Mesendoderm (in vitro differentiated cells): ENCODE results near the gene TUBGCP4.

Source experiments
- DNase-seq: peaks from one replicate; pipeline ENCODE4 v3.0.0; 2013
- H2AK5ac ChIP-seq: 2 replicates; pipeline ENCODE4 v1.6.1; 2013; ENCODE audit warnings: low read length, inconsistent platforms
- H2BK120ac ChIP-seq: 2 replicates; pipeline ENCODE4 v1.6.1; 2013; ENCODE audit warnings: low read depth, mild to moderate bottlenecking, low read length, moderate library complexity, mixed read lengths
- H2BK15ac ChIP-seq: replicated peaks from 2 replicates; pipeline ENCODE4 v1.6.1; 2013; ENCODE audit warnings: low read depth, mild to moderate bottlenecking, moderate library complexity
- H2BK5ac ChIP-seq: 2 replicates; pipeline ENCODE4 v1.6.1; 2013; ENCODE audit warnings: low read length, inconsistent platforms
- H3K18ac ChIP-seq: 2 replicates; pipeline ENCODE4 v1.6.1; 2013; ENCODE audit warnings: mild to moderate bottlenecking, low read length, mixed read lengths
- H3K23ac ChIP-seq: one replicate; pipeline ENCODE4 v1.6.1; 2013; ENCODE audit warnings: low read length
- H3K27ac ChIP-seq: 2 replicates; pipeline ENCODE4 v1.5.1; 2013; ENCODE audit warnings: low read depth, mild to moderate bottlenecking, inconsistent platforms, low read length, moderate library complexity
- H3K27me3 ChIP-seq: 2 replicates; pipeline ENCODE4 v1.6.1; 2013; ENCODE audit warnings: low read length, control low read depth, mild to moderate bottlenecking, inconsistent platforms; ENCODE audit not compliant: insufficient read depth, poor library complexity
- H3K36me3 ChIP-seq: 2 replicates; pipeline ENCODE4 v1.6.1; 2013; ENCODE audit warnings: low read length, inconsistent platforms; ENCODE audit not compliant: control insufficient read depth, insufficient read depth
- H3K4ac ChIP-seq: one replicate; pipeline ENCODE4 v1.6.1; 2013; ENCODE audit warnings: low read depth, mild to moderate bottlenecking, low read length, moderate library complexity
- H3K4me1 ChIP-seq: 2 replicates; pipeline ENCODE4 v1.6.1; 2013; ENCODE audit warnings: low read depth, low read length, inconsistent platforms; ENCODE audit not compliant: control insufficient read depth
- H3K4me2 ChIP-seq: 2 replicates; pipeline ENCODE4 v1.6.1; 2013; ENCODE audit warnings: low read length
- H3K4me3 ChIP-seq: 2 replicates; pipeline ENCODE4 v1.5.1; 2013; ENCODE audit warnings: mild to moderate bottlenecking, low read length
- H3K56ac ChIP-seq: one replicate; pipeline ENCODE4 v1.6.1; 2013; ENCODE audit warnings: low read length
- H3K79me1 ChIP-seq: 2 replicates; pipeline ENCODE4 v1.6.1; 2013; ENCODE audit warnings: low read length, inconsistent platforms
- H3K79me2 ChIP-seq: 2 replicates; pipeline ENCODE4 v1.6.1; 2013; ENCODE audit warnings: mild to moderate bottlenecking, low read length; ENCODE audit not compliant: control insufficient read depth, insufficient read depth
- H3K9ac ChIP-seq: 2 replicates; pipeline ENCODE4 v1.6.1; 2013; ENCODE audit warnings: low read length, inconsistent platforms
- H4K5ac ChIP-seq: one replicate; pipeline ENCODE4 v1.6.1; 2013; ENCODE audit warnings: low read length
- H4K8ac ChIP-seq: one replicate; pipeline ENCODE4 v1.6.1; 2013; ENCODE audit warnings: low read depth, mild to moderate bottlenecking, control low read depth, low read length, moderate library complexity
- WGBS: extraction: QIAGEN DNeasy Blood & Tissue Kit; methylation state at CpG from one replicate; pipeline ENCODE4 v1.1.7; 2013; ENCODE audit warnings: low lambda C conversion rate, missing lambda C conversion rate; ENCODE audit not compliant: insufficient coverage; ENCODE audit errors: extremely low coverage; 5-methylcytosine and 5-hydroxymethylcytosine counted together

TUBGCP4 gene

DNA sequence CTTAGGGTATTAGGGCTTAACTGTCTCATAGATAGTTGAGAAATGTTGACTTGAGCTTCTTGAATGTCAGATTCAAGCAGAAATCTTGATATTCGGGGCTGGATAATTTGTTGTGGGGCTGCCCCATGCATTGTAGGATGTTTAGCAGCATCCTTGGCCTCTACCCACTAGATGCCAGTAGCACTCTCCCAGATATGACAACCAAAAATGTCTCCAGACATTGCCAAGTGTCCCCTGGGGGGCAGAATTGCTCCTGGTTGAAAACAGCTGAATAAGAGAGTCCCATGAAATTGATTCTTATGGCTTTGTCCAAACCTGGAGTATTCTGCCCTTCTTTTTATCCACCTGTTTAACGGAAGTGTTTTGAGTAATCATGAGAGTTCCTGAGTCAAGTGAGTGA, 24.6 kb upstream of the TUBGCP4 start:
- Histone ChIP-seq H4K5ac (no peak overlapping the region), H4K8ac (no peak overlapping the region), H3K27me3 (no peaks in the 10 kb centered on the region), H3K4ac (no peak overlapping the region), H3K36me3 (no peaks in the 10 kb centered on the region), H2AK5ac (no peak overlapping the region), H3K4me3 (no peak overlapping the region), H3K79me1 (no peaks in the 10 kb centered on the region), H2BK120ac (no peak overlapping the region), H2BK15ac (no peak overlapping the region), H3K4me1 (no peaks in the 10 kb centered on the region), H3K9ac (no peak overlapping the region), H3K4me2 (no peak overlapping the region), H3K79me2 (no peaks in the 10 kb centered on the region), H3K23ac (no peak overlapping the region), H3K56ac (no peak overlapping the region), H3K18ac (no peak overlapping the region), H2BK5ac (no peak overlapping the region), H3K27ac (no peak overlapping the region)
- no CpG with 5 or more reads among the region's 2 CpGs for WGBS
- DNase-seq = no peak

- Histone ChIP-seq H3K27me3 (no peaks in the 10 kb centered on the region), H3K18ac (no peak overlapping the region), H3K4me3 (no peak overlapping the region), H3K9ac (no peak overlapping the region), H3K79me1 (no peaks in the 10 kb centered on the region), H3K36me3 (no peaks in the 10 kb centered on the region), H2AK5ac (no peak overlapping the region), H2BK5ac (no peak overlapping the region), H2BK15ac (no peak overlapping the region), H3K56ac (no peak overlapping the region), H3K4me2 (no peak overlapping the region), H3K23ac (no peak overlapping the region), H3K4me1 (no peaks in the 10 kb centered on the region), H4K5ac (no peak overlapping the region), H3K27ac (no peak overlapping the region), H2BK120ac (no peak overlapping the region), H3K79me2 (no peaks in the 10 kb centered on the region), H4K8ac (no peak overlapping the region), H3K4ac (no peak overlapping the region)
- no CpG with 5 or more reads among the region's 3 CpGs for WGBS
- no peak for DNase-seq
Observed at GRCh38 chr15:43347114-43347513, 23.8 kb upstream of the TUBGCP4 start.

GRCh38 chr15:43352693-43353382, 18.1 kb upstream of the TUBGCP4 start:
- no peak overlapping the region for H3K56ac ChIP-seq
- H2BK5ac ChIP-seq = no peak overlapping the region
- H2BK120ac ChIP-seq = no peak overlapping the region
- no peaks in the 10 kb centered on the region for H3K79me1 ChIP-seq
- no peak overlapping the region for H2AK5ac ChIP-seq
- no CpG with 5 or more reads among the region's 2 CpGs for WGBS
- H3K27ac ChIP-seq = no peak overlapping the region
- no peak overlapping the region for H3K23ac ChIP-seq
- H3K18ac ChIP-seq = no peak overlapping the region
- no peaks in the 10 kb centered on the region for H3K79me2 ChIP-seq
- H3K27me3 ChIP-seq = no peaks in the 10 kb centered on the region
- no peak overlapping the region for H3K9ac ChIP-seq
- H3K4me2 ChIP-seq = no peak overlapping the region
- no peak for DNase-seq
- no peaks in the 10 kb centered on the region for H3K36me3 ChIP-seq
- H4K5ac ChIP-seq = no peak overlapping the region
- no peak overlapping the region for H3K4ac ChIP-seq
- no peak overlapping the region for H2BK15ac ChIP-seq
- no peak overlapping the region for H4K8ac ChIP-seq
- H3K4me1 ChIP-seq = no peaks in the 10 kb centered on the region
- no peak overlapping the region for H3K4me3 ChIP-seq

GRCh38 chr15:43360821-43361220, 10.1 kb upstream of the TUBGCP4 start:
- H3K27me3 ChIP-seq = no peaks in the 10 kb centered on the region

DNA sequence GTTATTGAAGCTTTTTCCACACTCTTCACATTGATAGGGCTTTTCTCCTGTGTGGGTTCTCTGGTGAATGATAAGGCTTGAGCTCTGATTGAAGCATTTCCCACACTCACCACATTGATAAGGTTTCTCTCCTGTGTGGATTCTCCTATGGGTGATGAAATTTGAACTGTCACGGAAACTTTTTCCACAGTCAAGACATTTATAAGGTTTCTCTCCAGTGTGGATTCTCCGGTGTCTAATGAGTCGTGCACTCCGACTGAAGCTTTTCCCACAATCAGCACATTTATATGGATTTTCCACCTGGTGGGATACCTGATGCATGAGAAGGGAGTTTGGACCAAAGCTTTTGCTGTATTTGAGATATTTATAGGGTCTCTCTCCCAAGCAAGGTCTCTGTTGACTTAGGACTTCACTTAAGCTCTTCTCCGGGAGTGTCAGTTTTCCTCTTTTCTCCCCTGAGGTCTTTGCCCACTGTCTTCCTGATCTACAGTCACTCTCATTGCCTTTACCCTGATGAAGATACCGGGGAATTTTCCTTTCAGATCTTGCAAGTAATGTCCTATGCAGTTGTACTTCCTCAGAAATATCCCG, 9.5 kb upstream of the TUBGCP4 start:
- Histone ChIP-seq H2BK120ac (no peak overlapping the region), H2AK5ac (no peak overlapping the region), H3K27ac (no peak overlapping the region), H3K36me3 (peaks cover 12% of the 10 kb centered on the region), H3K4me1 (no peaks in the 10 kb centered on the region), H3K4me2 (no peak overlapping the region), H3K79me2 (no peaks in the 10 kb centered on the region), H4K8ac (no peak overlapping the region), H4K5ac (no peak overlapping the region), H2BK15ac (no peak overlapping the region), H3K23ac (no peak overlapping the region), H3K18ac (no peak overlapping the region), H2BK5ac (no peak overlapping the region), H3K4ac (no peak overlapping the region), H3K9ac (no peak overlapping the region), H3K4me3 (peak overlapping the region; percentile 32), H3K56ac (no peak overlapping the region), H3K27me3 (no peaks in the 10 kb centered on the region), H3K79me1 (peaks cover 4% of the 10 kb centered on the region)
- no peak for DNase-seq
- WGBS = no CpG with 5 or more reads among the region's 7 CpGs

More at GRCh38 chr15:43360821-43361220, 10.1 kb upstream of the TUBGCP4 start:
- Histone ChIP-seq H4K5ac (no peak overlapping the region), H3K18ac (no peak overlapping the region), H3K23ac (no peak overlapping the region), H3K79me2 (no peaks in the 10 kb centered on the region), H3K4me3 (peak overlapping the region; percentile 32), H3K9ac (no peak overlapping the region), H3K27ac (no peak overlapping the region), H3K36me3 (peaks cover 12% of the 10 kb centered on the region), H2BK15ac (no peak overlapping the region), H3K4me1 (no peaks in the 10 kb centered on the region), H3K56ac (no peak overlapping the region), H2BK5ac (no peak overlapping the region), H3K79me1 (peaks cover 3% of the 10 kb centered on the region), H2BK120ac (no peak overlapping the region), H2AK5ac (no peak overlapping the region), H4K8ac (no peak overlapping the region), H3K4me2 (no peak overlapping the region), H3K4ac (no peak overlapping the region)
- no CpG with 5 or more reads among the region's 4 CpGs for WGBS
- no peak for DNase-seq
